ENCODE results near the gene CTXN2. TPM values are rescaled to one million over a fixed set of nuclear protein-coding genes. Genes with fewer than 3 reads are reported as not detected.

CTXN2 gene
- total RNA-seq, 1 donor from 2014 or later, result not detected

DNA sequence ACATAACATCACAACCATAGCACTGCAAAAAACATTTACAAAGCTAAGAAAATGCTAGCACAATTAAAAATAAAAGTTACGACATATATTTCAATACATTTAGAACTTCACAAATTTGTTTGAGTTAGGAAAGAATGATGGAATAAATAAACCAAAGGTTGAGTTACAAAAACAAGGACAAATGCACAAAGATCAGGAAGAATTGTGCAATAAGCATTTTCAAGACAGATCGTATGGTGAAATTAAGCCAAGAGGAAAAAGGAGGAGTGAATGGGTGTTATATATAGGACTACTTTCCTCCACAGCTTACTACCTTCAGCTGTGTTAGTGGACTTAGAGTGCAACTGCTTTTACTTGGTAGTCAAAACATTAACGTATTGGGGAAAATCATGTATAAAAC, 5.9 kb upstream of the CTXN2 start:
- H3K9me3 ChIP-seq (replicated peaks), result peaks cover 3% of the 10 kb centered on the region

DNA sequence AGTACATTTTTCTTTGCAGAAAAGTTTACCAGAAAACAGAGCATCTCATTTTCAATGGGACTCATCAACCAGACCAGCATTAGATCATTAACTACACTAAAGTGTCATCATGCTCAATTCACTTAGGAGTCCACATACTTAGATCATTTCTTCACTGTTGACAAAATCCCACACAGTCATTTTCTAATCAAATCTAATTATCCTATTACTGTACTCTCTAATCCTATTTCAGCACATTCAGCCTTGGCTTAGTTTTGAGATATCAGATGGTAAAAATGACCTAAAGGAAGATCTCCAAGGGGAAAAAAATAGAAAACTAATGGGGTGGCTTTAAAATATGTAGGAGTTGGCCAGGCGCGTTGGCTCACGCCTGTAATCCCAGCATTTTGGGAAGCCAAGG, 5.2 kb upstream of the CTXN2 start:
- intact Hi-C loops (cut with micrococcal nuclease), result no loop called here

More for the DNA sequence above, 5.9 kb upstream of the CTXN2 start:
- Histone ChIP-seq H3K4me1 (no peaks in the 10 kb centered on the region), H3K27me3 (ENCODE audit: low read depth) (peaks cover 8% of the 10 kb centered on the region), H3K27ac (replicated peaks) (no peak overlapping the region), H3K36me3 (no peaks in the 10 kb centered on the region), H3K4me3 (no peak overlapping the region)
- intact Hi-C loops (cut with micrococcal nuclease), result no loop called here
- no peak for TF ChIP-seq CTCF (IDR thresholded peaks at IDR 0.05; ENCODE audit: borderline replicate concordance)
- no peak for DNase-seq

DNA sequence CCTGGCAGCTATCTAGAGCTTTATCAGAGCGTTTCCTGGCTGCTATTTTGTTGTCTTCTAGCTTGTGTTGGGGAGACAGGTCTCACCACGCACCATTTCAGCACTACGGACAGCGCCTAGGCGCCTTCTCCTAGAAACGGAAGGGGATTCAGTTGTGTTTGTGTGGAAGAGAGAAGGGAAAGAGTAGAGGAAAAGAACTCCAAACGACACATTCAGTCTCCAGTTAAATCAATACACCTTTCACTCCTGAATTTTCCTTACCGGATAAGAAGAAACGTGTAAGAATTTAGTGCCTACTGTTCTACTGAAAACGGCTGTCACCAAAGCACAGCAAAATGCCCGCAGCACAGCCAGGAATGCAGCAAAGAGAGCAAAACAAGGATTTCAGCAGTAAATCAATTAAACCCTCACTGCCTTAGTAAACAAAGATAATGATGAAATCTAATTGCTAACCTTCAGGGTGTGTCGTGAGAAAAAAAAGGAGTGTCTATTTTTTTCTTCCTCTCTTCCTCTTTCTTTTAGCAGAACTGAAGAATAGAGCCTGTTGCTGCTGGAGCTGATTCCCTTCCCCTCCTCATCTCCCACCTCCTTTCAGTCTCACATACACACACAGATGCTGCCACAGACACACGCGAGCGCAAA, 412 bp upstream of the CTXN2 start:
- H3K4me3 ChIP-seq, result peak overlapping the region; percentile 14
- intact Hi-C loops (cut with micrococcal nuclease), result no loop called here
- H3K4me1 ChIP-seq, result no peaks in the 10 kb centered on the region
- peaks cover 51% of the 10 kb centered on the region for H3K27me3 ChIP-seq (ENCODE audit: low read depth)
- H3K36me3 ChIP-seq, result no peaks in the 10 kb centered on the region
- no peak overlapping the region for H3K27ac ChIP-seq (replicated peaks)
- peak; percentile 48 for DNase-seq
- no peaks in the 10 kb centered on the region for H3K9me3 ChIP-seq (replicated peaks)
- TF ChIP-seq CTCF (IDR thresholded peaks at IDR 0.05; ENCODE audit: borderline replicate concordance), result no peak

More for the DNA sequence above, 5.2 kb upstream of the CTXN2 start:
- Histone ChIP-seq H3K4me3 (no peak overlapping the region), H3K4me1 (no peaks in the 10 kb centered on the region), H3K9me3 (replicated peaks) (peaks cover 3% of the 10 kb centered on the region), H3K36me3 (no peaks in the 10 kb centered on the region), H3K27ac (replicated peaks) (no peak overlapping the region), H3K27me3 (ENCODE audit: low read depth) (peaks cover 11% of the 10 kb centered on the region)
- TF ChIP-seq CTCF (IDR thresholded peaks at IDR 0.05; ENCODE audit: borderline replicate concordance), result no peak
- no peak for DNase-seq

DNA sequence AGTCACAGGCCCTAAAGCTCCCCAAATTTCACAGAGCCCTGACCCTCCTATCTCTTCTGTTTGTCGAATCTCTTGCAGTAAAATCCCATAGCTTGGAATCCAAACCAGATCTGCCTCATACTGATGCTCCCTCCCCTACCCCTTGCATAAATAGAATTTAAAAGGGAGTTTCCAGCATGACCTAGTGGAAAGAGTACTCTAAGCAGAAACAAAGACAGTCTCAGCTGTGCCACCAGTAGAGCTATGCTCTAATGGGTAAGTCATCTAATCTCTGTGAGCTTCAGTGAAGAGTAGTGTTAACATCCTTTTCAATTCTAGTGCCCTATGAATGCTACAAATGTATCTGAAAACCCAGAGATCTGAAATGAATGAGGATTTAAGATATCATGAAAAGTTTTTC, 10.6 kb downstream of the CTXN2 start:
- H3K36me3 ChIP-seq, result no peaks in the 10 kb centered on the region
- intact Hi-C loops (cut with micrococcal nuclease), result no loop called here
- H3K4me1 ChIP-seq, result no peaks in the 10 kb centered on the region
- TF ChIP-seq CTCF (IDR thresholded peaks at IDR 0.05; ENCODE audit: borderline replicate concordance), result no peak
- H3K9me3 ChIP-seq (replicated peaks), result no peaks in the 10 kb centered on the region
- DNase-seq, result no peak
- H3K27me3 ChIP-seq (ENCODE audit: low read depth), result peaks cover 20% of the 10 kb centered on the region
- H3K4me3 ChIP-seq, result no peak overlapping the region
- H3K27ac ChIP-seq (replicated peaks), result no peak overlapping the region

DNA sequence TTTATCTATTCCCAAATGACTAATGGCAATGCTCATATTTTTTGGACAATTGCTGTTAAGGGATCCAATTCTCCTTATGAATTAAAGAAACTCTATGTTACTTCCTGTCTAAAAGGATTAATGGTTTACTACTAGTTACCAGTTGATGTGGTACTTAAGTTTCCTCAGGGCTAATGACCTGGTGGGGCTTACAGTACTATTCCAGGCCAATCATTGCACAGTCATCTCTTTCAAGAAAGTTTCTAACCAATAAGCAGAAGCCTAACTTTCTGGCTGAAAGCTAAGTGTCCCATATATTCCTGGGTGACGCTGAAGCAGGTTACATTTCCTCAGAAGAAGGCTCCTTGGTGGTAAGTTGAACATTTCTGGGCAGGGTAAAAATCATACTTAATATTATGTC, 14.5 kb downstream of the CTXN2 start, which contains the start of gene SLC12A1:
SLC12A1 (plus strand) TSS at position 322 of the 400 bp plus-strand sequence. CDS start 1,418 bp downstream, outside the sequence.
- intact Hi-C loops (cut with micrococcal nuclease), result no loop called here
- no peak for TF ChIP-seq CTCF (IDR thresholded peaks at IDR 0.05; ENCODE audit: borderline replicate concordance)
- Histone ChIP-seq H3K27ac (replicated peaks) (no peak within 1 kb of the TSS), H3K36me3 (no peaks in the 10 kb centered on the region), H3K27me3 (ENCODE audit: low read depth) (peaks cover 5% of the 10 kb centered on the region), H3K4me1 (no peaks in the 10 kb centered on the region), H3K4me3 (no peak within 1 kb of the TSS), H3K9me3 (replicated peaks) (no peaks in the 10 kb centered on the region)
- DNase-seq, result no peak

Measured in left ventricle myocardium inferior (tissue), 1 donor.